ENCODE results near the gene VCAN.

VCAN gene

GRCh38 chr5:83564069-83564749, 92.7 kb downstream of the VCAN start:
- DNase-seq (ENCODE audit: low read depth): no peak

DNA sequence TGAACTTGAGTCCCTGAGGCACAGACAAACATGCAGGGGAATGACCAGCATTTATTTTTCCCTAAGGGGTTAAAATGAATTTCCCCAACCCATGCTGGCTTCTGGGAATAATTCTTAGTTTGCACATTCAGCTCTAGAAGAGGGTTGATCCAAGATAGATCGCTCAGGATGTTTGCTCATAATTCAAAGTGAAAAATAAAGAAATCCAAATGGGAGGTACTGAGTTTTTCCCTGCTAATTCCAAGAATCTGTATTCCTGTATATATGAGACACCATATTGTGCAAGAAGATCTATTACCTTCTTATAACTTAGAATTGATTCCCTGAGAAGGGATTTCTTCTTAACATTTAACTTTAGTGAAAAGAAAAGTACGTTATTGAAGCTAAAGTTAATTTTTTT, 96.2 kb downstream of the VCAN start:
- no peak for DNase-seq (ENCODE audit: low read depth)

- no peak for DNase-seq (ENCODE audit: low read depth)
These were observed 96.6 kb downstream of the VCAN start for GRCh38 chr5:83568186-83568585.

- DNase-seq (ENCODE audit: low read depth): no peak
These were observed 99.4 kb downstream of the VCAN start for GRCh38 chr5:83570916-83571315.

GRCh38 chr5:83572271-83572670, 100.7 kb downstream of the VCAN start:
- no peak for DNase-seq (ENCODE audit: low read depth)

DNA sequence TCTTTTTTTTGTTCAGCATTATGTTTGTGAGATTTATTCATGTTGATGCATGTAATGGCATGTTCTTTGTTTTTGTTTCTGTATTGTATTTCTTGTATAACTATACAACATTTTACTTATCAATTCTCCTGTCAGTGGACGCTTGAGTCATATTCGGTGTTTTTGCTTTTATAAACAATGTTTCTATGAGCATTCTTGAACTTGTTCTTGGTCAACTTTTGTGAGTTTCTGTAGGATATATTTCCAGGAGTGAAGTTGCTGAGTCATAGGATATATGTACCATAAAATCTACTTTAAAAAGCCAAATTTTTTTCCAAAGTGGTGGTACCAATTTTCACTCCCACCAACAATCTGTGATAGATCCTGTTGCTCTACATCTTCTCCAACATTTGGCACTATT, 104.8 kb downstream of the VCAN start:
- DNase-seq (ENCODE audit: low read depth): no peak

DNA sequence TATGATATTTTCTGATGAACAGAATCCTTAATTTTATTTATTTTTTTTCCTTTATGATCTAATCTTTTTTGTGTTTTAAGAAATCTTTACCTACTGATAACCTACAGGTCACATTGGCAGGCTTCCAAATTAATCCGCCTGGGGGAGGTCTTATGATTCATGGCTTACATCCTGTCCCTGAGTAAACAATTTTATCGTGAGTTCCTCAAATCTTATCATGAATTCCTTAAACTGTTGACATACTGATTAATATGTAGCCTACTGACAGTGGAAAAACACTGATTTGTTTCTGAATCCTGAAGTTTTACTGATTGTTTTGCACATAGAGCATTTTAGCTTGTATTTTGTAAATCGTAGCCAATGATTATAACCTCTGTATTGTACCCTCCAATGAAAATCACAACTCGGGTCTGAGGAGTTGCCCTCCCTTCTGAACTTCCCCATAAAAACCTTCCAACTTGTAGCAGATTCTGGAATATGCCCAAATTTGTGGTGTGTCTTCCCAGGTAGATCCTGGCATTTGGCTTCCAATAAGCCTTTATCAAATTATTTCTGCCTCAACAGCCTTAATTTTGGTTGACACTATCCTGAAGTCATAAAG, 105.6 kb downstream of the VCAN start:
- DNase-seq (ENCODE audit: low read depth): no peak

DNA sequence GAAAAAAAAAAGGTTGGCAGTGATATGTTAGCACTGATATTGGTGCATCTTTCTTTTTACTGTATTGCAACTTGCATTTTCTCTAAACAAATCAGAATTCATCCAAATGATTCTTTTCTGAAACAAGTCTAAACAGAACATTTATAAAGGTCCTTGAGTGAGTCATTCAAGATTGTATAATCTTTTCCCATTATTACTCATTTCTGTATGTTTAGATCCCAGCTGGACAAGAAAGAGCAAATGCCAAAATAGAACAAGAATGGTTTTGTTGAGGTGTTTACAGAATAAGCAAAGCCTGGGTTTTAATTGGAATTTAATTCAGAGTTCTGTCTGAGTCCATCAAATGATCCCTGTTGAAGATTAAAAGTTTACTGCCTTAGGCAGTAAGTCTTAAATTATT, 112.3 kb downstream of the VCAN start:
- DNase-seq (ENCODE audit: low read depth): no peak

DNA sequence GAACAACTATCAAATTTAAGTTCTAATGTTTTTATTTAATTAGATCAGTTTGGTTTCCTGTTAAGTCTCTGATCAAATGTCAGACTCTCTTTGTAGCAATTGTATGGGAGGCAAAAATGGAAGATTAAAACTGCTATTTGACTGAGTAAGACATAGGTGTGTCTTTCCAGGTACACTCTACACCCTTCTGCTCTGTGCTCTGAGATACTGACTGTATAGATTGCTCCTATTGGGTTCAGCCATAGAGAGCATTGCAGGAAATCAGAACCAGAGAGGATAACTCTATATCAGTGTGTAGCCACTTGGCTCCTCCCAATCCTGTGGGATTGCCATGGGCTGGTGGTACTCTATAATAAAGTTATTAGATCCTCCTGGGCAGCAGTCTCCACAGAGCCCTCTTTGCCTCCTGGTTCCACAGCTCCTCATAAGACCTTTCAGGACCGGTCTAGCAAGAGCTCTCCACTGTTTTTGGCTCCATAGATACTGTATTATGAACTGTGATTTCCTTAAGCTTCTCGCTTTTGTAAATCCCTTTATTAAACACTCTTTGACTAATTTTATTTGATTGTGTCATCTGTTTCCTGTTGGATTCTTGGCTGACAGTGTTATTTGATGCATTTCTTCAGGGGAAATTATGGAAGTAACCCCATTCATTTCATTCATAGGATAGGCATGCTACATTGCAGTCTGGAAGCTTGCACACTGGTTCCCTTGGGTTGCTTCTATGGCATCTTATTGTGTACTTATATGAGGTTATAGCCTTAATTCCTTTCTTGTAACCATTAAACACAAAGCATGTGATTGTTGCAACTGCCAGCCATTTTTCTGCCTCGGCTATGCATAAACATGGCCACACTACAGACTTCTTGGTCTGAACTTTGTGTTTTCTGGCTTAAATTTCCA, 115.6 kb downstream of the VCAN start:
- DNase-seq (ENCODE audit: low read depth): no peak

- no peak for DNase-seq (ENCODE audit: low read depth)
These were observed 118.2 kb downstream of the VCAN start for GRCh38 chr5:83589786-83590185.

DNA sequence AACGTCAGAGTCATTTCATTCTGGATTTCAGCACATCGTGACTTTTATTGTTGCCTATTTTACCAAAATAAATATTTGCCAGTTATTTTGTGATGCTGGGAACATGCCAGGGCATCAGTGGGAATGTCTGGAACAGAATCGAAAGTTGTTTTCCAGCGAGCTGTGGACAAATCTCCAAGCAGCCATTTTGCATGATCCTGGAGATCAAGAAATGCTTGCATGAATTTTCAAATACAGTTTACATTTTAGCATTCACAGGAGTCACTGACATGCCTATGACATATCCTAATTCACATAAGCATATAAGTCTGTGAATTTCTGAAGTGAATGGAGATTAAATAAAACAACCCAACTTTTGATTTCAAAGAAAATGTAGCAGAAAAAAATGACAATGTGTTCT, 119.4 kb downstream of the VCAN start:
- no peak for DNase-seq (ENCODE audit: low read depth)

DNA sequence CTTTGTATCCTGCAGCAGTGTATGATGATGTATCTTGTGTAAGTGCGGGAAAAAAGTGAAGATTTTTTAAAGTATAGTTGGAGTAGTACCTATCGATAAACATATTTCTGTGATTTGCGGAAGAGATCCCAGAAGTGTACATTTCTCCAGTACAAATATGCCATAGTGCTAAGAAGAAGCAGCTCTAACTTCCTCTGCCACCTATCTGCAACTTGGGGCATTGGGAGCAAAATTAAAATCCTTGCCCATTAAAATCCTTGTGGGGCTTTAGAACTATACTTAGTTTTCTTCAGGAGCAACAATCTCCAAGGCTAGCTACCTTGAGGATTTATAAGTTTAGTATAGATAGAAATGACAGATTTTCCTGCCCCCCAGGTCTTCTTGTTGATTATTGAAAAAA, 123.7 kb downstream of the VCAN start:
- DNase-seq (ENCODE audit: low read depth): no peak

DNA sequence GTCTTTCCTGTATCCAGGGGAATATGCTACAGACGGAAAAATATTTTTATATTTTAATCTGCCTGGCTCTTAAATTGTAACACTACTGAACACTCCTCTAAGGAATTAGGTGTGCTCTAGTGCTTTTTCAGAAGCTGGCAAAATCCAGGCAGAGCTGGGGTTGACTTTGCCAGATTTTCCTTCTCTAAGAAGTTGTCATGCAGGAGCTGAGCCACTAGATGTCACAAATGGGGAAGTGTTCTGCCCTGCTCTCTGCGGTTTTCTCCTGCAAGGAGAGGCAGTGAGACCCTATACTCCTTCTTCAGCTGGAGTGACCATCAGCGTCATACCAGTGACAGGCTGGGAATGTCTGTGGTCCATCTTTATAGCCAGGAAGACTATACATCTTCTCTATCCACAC, 136.6 kb downstream of the VCAN start:
- no peak for DNase-seq (ENCODE audit: low read depth)

DNA sequence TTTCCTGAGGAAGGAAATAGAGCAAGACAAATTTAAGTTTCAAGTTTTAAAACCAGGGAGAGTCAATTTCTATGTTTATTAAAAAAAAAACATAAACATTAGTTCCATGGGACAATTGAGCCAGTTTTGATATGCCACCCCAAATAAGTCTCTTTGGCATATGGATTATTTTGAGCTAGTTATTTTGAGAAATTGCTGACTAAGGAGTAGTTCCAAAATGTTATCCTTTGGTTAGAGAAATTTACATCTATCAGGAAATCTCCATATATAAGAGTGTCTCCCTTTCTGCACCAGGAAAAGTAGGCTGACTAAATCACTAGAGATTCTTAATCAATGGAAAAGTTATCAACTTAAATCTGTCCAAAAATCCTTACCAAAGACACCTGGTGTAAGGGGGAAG, 143.3 kb downstream of the VCAN start:
- DNase-seq (ENCODE audit: low read depth): no peak

DNA sequence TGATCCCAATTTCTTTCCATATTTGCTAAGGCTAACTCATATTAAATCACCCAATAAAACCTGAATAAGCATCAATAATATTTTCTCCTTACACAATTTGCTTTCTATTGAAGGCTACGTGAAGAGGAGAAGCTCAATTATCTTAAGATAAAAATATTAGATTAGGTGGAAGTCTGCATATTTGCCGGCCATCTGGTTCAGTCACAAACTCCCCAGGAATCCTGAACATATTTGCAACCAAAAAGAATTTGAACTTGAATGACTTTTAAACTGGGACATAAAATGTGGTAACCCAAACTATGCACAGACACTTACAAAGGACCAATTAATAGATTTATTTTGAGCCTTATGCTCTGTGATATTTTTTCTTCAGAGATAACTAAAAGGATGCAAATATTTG, 156.8 kb downstream of the VCAN start:
- no peak for DNase-seq (ENCODE audit: low read depth)

Data from stimulated activated CD8-positive, alpha-beta memory T cell treated with anti-CD3 and anti-CD28 coated beads, Interleukin-15, amount 100 ng/mL, for 1 hour (primary cell).